ENCODE data around the gene TBXAS1. TPM values are rescaled to one million over a fixed set of nuclear protein-coding genes. Genes with fewer than 3 reads are reported as not detected.

The TBXAS1 gene
- polyA plus RNA-seq, 12 donors = 2.5 to 5.8 (median 3.9) TPM; not detected in 2

DNA sequence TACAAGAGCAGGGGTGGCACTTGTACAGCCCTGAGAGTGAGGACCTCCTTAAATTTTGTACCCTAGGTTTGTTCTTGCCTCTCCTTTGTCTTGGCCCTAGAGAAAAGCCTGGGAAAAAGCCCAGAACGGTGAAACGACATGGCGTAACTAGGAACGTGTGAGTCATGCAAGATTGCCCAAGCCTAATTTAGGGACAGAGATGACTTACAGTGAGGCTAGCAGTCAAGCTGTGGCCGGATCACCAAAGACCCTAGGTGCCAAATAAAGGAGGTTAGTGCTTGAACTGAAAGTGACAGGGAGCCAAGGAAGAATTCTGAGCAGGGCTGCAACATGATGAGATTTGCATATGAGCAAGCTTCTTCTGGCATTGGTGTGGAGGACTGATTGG, 25.1 kb downstream of the TBXAS1 start:
- no peak for DNase-seq

DNA sequence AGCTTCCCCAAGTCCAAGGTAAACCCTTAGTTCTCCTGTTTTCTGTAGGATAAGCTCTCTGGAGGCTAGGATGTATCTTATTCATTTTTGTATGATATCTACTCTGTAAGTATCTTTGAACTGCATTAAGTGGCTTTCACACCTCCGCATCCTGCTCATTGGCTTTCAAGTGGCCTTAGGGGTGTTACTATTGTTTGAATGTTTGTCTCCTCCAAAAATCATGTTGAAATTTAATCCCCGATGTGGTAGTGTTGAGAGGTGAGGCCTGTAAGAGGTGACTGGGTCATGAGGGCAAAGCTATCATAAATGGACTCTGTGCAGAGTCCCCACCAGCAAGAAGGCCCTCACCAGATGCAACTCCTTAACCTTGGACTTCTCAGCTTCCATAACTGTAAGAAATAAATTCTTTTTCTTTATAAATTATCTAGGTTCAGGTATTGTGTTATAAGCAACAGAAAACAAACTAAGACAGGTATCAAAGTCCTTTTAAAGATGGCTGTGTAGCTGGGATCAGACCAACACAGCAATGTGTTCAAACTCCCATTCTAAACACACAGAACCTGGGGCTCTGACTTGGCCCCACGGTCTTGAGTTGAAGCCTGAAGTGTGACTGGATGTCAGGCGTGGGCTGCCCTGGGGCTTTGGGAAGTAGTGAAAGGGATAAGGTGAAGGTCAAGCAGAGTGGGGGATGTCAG, 25.9 kb downstream of the TBXAS1 start:
- no peak for DNase-seq

DNA sequence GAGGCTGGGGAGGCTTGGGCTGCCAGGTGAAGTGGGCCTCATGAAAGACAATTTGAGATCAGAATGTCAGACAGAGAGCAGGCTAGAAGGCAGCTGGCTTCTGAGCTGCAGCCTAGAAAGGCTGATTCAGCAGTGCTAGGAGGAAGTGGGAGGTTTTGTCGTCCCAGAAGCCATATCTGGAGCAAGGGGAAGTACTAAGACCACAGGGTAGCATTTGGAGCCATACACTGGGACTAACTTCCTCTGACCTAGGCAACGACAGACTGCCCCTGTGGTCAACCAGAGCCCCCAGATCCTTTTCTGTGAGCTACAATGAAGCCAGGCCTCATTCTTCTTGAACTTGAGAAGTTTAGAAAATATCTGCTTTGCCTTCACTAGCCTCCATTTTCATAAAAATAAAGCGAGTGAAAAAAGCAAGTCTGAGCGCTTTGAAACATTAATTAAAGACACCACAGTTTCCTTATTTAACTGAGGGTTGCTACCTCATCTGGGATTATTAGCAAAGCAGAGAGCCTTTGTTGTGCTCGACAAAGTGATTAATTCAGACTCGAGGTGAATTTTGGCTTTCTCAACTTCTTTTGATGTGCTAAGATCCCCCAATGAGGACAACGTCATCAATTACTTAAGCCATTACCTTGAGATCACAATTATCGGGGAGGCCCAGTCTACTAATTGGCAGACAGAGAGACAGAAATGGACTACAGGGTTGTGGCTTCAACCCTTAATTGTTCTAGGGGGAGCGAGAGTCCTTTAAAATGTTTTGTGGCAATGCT, 26.6 kb downstream of the TBXAS1 start:
- DNase-seq = no peak

DNA sequence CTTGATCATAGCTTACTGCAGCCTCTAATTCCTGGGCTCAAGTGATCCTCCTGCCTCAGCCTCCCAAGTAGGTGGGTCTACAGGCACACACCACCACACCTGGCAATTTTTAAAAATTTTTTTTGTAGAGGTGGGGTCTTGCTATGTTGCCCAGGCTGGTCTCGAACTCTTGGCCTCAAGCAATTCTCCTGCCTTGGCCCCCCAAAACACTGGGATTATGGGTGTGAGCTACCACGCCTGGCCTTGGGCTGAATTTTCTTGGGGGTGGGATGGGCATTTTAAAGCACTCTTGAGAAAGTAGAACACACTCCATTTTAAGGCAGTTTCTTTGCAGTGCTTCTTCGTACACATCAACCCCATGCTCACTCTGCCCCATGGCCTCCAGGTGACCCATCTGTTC, 28.7 kb downstream of the TBXAS1 start:
- DNase-seq = no peak

DNA sequence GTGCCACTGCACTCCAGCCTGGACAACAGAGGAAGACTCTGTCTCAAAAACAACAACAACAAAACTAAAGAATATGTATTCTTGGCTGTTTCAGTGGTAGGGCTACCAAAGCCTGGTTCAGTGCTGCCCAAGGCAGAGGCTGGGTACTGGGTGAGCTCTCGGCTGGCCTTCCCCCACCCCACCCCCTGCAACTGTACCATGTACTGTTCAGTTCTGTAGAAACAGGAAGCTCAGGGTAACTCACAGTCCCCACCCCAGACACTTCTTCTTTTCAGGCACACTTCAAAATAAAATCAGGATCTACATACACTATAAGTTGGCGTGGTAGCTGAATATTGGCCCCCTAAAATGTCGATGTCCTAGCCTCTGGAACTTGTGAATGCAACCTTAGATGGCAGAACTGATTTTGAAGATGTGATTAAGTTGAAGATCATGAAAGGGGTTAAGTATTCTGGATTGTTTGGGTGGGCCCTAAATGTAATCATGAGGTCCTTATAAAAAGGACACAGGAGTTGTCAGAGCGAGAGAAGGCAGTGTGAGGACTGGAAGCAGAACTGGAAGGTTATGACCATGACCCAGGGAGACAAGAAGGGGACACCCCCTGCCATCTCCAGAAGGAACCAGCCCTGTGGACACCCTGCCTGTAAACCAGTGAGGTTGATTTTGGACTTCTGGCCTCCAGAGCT, 31.2 kb downstream of the TBXAS1 start:
- DNase-seq = no peak

DNA sequence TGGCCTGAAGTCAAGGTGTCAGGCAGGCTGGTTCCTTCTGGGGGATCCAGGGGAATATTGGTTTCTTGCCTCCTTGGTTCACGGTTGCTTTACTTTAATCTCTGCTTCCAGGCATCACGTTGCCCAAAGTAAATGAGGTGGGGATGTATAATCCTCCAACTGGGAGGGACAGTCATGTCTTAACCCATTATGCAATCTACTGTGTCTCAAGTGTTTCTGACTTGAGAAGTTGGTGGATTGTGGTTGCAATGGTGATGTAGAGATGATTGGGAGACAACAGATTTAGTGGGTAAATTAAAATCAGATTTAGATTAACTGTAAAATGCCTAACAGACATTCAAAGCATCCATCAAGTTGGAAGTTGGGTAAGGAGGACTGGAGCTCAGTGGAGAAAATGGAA, 32.7 kb downstream of the TBXAS1 start:
- DNase-seq = no peak

DNA sequence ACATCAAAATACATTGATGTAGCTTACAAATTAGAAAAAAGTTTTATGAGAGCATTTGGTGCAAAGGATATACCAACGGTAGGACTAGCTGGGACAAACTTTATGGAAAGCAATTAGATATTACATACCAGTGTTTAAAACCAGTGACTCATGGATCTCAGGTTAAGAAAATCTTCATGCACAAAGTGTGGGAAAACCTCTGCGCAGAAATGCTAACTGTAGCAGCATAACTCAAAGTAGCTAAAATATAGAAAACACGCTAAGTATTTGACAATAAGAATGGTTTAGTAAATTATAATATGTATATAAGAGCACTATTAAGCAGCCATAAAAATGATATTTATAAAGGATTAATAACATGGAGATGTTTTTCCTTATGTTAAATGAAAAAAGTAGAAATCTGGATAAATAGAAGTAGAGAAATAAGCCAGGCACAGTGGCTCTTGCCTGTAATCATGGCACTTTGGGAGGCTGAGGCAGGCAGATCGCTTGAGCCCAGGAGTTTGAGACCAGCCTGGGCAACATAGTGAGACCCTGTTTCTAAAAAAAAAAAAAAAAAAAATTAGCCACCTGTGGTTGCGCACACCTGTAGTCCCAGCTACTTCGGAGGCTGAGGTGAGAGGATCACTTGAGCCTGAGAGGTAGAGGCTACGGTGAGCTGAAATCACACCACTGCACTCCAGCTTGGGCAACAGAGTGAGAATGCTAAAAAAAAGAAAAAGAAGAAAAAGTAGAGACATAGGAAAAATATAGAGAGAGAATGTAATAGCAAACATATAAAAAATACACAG, 37.2 kb downstream of the TBXAS1 start:
- no peak for DNase-seq

DNA sequence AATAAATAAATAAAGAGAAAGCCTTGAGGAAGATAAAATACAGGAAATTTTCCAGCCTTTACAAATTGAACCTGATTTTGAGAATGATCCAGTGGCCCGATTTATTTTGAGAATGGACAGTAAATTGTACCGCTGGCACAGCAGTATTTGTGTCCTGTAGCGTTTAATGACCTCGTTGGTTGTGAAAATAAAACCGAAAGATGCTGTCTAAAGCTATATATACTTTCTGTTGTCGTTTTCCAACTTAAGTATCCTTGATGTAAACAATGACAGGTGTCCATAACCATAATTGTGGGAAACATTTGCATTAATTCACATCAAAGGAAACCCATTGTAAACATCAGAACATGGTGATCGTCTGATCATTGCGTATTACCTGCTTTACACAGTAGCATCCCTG, 38.8 kb downstream of the TBXAS1 start:
- no peak for DNase-seq

DNA sequence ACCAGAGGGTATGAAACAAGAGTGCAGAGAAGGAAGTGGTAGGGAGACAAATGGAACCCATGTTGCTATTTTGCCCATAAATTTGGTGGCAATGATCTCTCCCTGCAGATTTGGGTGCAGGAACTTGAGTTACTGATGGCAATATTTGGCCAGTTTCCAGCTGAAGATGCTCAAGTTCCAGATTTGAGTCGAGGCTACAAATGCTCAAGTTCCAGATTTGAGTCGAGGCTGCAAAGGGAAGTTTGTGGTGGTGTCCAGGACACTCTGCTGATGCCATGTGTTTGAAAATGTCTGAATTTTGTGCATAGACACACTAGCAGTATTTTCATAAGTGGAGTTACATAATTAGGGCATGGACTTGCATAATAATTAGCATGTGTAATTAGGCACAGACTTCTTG, 40.8 kb downstream of the TBXAS1 start:
- no peak for DNase-seq

DNA sequence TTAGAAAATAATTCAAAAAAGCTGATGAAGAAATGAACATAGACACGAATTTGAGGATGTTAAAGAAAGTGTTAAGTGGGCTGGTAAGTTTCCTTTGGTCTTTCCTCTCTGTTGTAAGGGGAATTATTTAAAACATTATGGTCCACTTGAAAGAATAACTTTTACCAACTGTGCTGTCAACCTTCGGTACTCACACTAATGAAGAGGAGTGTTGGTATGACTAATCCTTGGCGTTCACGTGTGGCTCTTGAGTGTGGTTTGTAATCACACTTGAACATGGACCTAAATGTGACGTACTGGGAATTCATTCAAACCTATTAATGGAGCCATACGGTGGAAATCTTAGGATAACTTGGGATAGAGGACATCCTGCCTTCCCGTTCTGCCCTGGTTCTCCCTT, 41.3 kb downstream of the TBXAS1 start:
- no peak for DNase-seq

DNA sequence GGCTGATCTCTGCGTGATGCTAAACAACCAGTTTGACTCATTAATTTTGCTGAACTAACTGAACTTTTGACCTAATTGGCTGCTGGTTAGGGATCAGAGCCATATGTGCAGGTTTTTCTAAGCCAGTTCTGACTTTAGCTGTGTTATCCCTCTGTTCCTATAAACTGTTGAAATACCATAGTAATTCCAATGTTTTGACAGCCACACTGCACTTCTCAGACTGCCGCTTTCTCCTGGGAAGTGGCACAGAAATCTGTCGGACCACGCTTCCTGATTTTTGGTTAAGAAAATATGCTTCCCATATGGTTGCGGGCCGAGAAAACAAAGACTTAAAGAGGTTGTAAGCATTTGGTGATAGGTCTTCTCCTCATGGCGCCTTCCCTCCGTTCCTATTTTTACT, 42.3 kb downstream of the TBXAS1 start:
- no peak for DNase-seq

DNA sequence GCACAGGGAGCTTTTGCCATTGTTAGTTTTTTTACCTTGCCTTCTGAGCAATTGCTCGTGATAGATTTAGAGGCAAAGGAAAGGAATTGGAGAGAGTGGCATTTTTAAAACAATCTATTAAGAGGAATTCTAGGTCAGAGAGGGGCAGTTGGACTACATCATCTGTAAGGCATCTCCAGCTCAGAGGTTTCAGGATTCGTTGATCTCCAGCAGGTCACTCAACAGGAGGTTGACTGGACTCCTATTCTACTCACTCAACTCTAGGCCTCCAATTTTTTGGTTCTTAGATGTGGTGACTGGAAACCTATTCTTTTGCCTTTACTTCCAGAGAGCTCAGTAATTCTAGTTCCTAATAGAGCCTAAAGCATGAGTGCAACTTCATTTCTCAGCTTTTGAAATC, 42.8 kb downstream of the TBXAS1 start:
- no peak for DNase-seq

DNA sequence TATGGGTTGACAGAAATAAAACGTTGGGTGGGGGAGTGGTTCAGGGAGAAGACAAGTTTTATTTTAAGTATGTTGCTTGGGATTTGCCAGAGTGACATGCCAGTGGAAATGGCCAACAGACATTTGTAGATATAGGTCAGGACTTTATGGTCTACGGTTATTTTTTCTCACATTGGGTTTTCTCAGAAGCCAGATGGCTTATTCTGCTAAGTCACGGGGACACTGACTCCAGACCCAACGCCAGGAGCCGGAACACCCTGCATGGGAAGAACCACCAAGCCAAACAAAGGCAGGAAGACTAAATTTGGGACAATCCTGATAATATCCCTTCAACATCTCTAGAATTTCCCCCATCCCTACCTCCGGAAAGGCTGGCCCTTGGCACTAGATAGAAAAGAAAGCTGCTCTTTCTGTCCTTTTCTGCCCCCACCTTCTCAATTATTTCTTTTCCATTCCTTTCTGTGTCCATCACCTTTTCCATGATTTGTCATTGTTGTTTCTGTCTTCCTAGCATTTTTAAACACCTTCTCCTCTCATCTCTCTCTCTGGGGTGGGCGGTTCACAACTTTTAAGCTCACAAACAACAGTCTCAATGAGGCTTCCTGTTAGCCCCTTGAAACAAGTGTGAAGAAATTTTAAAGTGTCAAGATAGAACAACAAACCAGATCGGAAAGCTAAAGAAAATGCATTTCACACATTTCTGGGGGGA, 44.7 kb downstream of the TBXAS1 start:
- no peak for DNase-seq

DNA sequence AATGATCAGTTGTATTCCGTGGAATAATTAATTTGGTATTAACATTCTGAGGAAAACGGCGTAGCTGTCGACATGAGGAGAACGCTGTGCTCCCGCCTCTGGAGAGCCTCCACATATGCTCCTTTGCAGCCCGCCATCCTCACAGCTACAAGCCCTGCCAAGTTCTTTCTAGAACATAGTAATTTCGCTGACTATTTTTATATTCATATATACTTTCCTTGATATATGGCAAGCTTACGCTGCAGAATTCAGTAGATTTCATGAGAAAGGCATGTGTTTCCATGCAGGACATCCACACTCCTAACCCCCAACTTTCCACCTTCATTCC, 45.2 kb downstream of the TBXAS1 start:
- no peak for DNase-seq

DNA sequence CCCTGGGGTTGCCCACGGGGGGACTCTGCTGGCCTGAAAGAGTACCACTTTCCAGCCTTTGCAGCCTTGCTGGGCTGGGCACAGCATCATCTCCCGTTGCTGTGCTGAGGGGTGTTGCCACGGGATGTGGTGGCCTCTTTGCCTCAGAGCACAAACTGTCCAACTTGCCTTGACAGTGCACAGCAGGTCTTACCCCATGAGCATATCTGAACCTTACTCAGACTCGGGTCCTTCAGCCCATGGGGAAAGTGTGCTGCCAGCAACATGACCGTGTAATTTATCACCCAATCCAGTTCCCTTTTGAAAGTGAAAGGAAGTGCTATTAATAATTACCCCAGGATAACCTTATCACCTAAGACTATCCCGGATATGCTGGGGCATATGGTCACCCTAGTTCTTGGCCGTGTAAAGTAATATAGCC, 46.8 kb downstream of the TBXAS1 start:
- DNase-seq = no peak

DNA sequence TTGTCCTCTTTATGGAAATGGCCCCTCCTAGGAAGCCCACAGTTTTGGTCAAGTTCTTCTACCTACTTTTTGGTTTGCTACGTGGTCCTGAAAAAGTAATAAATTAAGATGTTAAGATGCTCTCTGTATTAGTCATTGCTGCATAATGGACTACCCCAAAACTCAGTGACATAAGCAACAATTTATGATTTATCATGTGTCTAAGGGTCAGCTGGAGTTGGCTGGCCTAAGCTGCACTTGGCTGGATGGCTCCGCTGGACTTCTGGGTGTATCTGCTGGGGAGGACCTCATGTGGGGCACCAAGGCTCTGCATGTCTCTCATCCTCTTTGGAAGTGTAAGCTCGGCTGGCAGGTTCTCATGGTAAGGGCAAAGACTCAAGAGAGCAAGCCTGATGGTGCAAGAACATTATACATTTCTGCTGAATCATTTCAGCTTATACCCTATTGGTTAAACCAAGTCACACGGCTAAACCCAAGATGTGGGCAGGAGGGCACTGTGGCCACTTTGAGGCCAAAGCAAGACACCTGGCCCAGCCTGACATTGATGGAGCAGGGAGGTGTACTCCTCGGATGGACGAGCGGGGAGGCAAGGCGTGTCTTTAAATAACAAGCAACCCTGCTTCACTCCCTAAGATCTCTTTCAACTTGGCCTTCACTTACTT, 47.7 kb downstream of the TBXAS1 start:
- DNase-seq = no peak

DNA sequence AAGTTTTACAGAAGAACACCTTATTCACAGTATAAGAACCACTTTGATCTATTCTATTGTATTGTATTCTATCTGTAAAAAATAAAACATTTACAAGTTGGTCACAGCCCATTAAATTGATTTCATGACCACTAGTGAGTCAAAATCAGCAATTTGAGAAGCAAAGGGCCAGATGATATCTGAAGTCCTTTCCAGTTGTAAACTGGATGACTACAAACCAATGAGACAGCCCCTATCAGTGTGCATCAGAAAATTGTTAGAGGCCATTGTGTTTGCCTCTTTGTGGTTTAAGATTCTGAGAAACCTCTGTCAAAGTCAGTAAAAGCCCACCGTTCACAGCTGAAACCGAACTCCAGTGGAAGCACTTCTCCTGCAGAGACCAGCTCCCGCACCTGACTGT, 54.8 kb downstream of the TBXAS1 start:
- DNase-seq = no peak

DNA sequence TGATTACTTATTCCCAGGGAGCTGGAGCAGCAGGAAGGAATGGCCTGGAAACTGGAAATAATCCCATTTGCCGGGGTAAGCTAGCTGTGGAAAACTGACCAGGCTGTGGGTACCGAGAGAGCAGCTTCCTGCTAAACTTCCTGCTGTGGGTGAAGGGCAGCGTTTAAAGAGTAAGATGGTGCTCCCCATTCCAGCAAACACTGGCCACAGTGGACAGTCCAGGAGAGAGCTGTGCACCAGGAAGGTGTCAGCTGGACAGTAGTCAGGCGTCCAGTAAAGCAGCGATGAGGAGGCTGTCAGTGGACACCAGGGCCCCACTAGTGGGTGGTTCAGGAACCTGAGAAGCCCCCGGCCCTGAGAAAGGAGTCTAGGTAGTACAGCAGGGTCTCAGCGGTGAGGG, 55.4 kb downstream of the TBXAS1 start:
- DNase-seq = no peak

DNA sequence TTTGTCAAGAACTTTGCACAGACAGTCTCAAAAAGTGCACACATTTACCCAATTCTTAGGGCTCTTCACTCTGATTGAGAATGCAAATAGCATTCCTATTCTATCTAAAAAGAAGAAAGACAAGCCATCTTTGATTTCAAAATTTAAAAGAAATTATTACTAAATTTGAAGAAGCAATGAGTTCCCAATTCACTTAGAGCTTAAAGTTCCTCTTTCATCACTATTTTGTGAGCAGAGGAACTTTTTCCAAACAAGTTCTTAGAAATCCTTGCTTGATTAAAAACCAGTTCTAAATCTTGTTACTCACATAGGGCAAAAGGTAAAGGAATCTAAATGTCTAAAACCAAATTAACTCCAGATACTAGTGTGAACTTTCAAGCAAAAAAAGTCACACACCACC, 56.4 kb downstream of the TBXAS1 start:
- no peak for DNase-seq

DNA sequence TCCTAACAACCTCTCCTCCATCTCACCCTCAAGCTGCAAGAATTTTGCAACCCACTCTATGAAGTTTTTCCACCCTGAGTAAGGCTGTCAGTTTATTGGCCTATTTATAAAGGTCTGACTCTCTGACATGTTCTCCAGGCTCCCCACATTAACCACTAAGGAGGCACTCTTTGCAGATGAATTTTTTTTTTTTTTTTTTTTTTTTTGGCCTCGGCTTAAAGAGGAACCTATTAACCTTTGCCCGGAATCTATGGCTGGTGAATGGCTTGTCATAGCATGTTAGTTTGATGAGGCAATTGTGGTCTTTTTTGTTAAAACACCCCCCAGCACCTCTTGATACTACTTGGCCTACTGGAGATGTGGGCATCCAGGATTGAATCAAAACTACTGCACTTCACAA, 57.1 kb downstream of the TBXAS1 start:
- DNase-seq = no peak

DNA sequence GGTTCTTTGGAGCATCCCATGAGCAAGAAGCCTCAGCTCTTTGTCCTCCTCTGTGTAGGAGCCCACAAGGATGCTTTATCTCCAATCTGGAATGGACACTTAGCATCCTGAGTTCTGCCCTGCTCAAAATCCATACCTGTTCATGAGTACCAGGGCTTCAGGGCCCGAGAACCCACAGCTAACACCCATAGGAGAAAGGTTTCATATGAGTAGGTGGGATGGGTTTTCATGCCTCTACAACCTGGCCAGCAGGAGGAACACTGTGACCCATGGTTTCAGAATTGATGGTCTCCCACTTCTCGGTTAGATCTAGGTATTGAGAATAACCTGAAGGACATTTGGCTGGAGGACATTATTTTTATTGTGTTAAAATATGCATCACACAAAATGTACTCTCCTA, 57.8 kb downstream of the TBXAS1 start:
- DNase-seq = no peak
